ENCODE results near the gene PTPN18.

GRCh38 chr2:130385709-130386108 is 29.9 kb downstream of the PTPN18 start:
- no peak for TF ChIP-seq POLR2AphosphoS5 (IDR thresholded peaks at IDR 0.05; ENCODE audit: low read depth, low read length)
- TF ChIP-seq TAF1 (IDR thresholded peaks at IDR 0.05; ENCODE audit: borderline replicate concordance, insufficient read depth, low read length) = no peak
- no peak for TF ChIP-seq REST (IDR thresholded peaks at IDR 0.05; ENCODE audit: insufficient read depth in 1 of 2, low read depth in 2 of 2, low read length in 2 of 2)

Measured in PFSK-1 (cell line).